HL-60 (cell line): Measurements from ENCODE around the gene INAFM2.

ENCODE experiments used
- DNase-seq, 2 experiments: peaks; one replicate each; pipeline ENCODE4 v3.0.0-alpha.2; 2010 to 2020; ENCODE audit warnings: low read depth in 1 of 2, low spot score in 1 of 2
- H3K27ac ChIP-seq: fragments of 250-450 bp; sonication (Bioruptor Pico); replicated peaks from 2 replicates; pipeline ENCODE4 v1.5.1; 2020; ENCODE audit warnings: mild to moderate bottlenecking, moderate library complexity
- H3K27me3 ChIP-seq: fragments of 250-450 bp; sonication (Bioruptor Pico); 2 replicates; pipeline ENCODE4 v1.5.1; 2021; ENCODE audit warnings: mild to moderate bottlenecking, moderate library complexity; ENCODE audit not compliant: insufficient read depth, poor library complexity, severe bottlenecking
- H3K4me3 ChIP-seq: replicated peaks from 2 replicates; pipeline ENCODE4 v1.5.1; 2011; ENCODE audit warnings: mild to moderate bottlenecking, control low read depth, low read length; ENCODE audit not compliant: insufficient read depth
- GABPA ChIP-seq: IDR thresholded peaks from 2 replicates; pipeline ENCODE4 v1.6.1; 2012; ENCODE audit warnings: low read depth
- POLR2AphosphoS5 ChIP-seq: IDR thresholded peaks from 2 replicates; pipeline ENCODE4 v1.6.1; 2012; ENCODE audit warnings: low read depth
- SPI1 ChIP-seq: IDR thresholded peaks from 2 replicates; pipeline ENCODE4 v1.6.1; 2012; ENCODE audit warnings: low read depth, mild to moderate bottlenecking, borderline replicate concordance
- TF ChIP-seq, protein P1 (sequence below): IDR thresholded peaks from one replicate; pipeline ENCODE4 v1.5.1; 2011; ENCODE audit warnings: low read length, control low read depth, inconsistent platforms; ENCODE audit not compliant: insufficient read depth
- TF ChIP-seq, protein P2 (sequence below): IDR thresholded peaks from 2 replicates; pipeline ENCODE4 v1.6.1; 2012; ENCODE audit warnings: low read depth; ENCODE audit not compliant: insufficient replicate concordance

INAFM2 gene

DNA sequence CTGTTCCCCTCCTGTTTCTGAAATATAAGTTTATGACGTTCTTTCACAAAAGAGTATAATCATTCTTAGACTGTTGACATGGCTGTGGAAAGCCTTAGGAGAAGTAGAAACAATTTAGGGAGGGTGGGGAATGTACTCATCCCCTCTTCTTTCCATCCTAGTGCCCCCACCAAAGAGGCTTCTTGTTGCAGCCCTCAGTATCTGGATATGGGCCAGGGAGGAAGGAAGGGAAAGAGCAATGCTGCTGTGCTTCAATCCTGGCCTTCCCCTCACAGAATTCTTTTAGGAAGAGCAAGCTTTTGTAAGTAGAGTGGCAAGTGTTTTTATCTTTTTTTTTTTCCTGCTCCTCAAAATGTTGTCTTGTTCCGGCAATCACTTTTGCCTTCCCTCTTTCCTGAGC lies 1.7 kb downstream of the INAFM2 start:
- peak overlapping the region; percentile 65 for H3K4me3 ChIP-seq
- DNase-seq: no peak
- no peak overlapping the region for H3K27ac ChIP-seq
- H3K27me3 ChIP-seq: no peaks in the 10 kb centered on the region
- no peak; the same call in 1 of the 2 replicates for TF ChIP-seq GABPA
- TF ChIP-seq POLR2AphosphoS5: no peak
- TF ChIP-seq, protein P1, sequence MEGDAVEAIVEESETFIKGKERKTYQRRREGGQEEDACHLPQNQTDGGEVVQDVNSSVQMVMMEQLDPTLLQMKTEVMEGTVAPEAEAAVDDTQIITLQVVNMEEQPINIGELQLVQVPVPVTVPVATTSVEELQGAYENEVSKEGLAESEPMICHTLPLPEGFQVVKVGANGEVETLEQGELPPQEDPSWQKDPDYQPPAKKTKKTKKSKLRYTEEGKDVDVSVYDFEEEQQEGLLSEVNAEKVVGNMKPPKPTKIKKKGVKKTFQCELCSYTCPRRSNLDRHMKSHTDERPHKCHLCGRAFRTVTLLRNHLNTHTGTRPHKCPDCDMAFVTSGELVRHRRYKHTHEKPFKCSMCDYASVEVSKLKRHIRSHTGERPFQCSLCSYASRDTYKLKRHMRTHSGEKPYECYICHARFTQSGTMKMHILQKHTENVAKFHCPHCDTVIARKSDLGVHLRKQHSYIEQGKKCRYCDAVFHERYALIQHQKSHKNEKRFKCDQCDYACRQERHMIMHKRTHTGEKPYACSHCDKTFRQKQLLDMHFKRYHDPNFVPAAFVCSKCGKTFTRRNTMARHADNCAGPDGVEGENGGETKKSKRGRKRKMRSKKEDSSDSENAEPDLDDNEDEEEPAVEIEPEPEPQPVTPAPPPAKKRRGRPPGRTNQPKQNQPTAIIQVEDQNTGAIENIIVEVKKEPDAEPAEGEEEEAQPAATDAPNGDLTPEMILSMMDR: no peak
- TF ChIP-seq, protein P2, sequence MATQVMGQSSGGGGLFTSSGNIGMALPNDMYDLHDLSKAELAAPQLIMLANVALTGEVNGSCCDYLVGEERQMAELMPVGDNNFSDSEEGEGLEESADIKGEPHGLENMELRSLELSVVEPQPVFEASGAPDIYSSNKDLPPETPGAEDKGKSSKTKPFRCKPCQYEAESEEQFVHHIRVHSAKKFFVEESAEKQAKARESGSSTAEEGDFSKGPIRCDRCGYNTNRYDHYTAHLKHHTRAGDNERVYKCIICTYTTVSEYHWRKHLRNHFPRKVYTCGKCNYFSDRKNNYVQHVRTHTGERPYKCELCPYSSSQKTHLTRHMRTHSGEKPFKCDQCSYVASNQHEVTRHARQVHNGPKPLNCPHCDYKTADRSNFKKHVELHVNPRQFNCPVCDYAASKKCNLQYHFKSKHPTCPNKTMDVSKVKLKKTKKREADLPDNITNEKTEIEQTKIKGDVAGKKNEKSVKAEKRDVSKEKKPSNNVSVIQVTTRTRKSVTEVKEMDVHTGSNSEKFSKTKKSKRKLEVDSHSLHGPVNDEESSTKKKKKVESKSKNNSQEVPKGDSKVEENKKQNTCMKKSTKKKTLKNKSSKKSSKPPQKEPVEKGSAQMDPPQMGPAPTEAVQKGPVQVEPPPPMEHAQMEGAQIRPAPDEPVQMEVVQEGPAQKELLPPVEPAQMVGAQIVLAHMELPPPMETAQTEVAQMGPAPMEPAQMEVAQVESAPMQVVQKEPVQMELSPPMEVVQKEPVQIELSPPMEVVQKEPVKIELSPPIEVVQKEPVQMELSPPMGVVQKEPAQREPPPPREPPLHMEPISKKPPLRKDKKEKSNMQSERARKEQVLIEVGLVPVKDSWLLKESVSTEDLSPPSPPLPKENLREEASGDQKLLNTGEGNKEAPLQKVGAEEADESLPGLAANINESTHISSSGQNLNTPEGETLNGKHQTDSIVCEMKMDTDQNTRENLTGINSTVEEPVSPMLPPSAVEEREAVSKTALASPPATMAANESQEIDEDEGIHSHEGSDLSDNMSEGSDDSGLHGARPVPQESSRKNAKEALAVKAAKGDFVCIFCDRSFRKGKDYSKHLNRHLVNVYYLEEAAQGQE: no peak
- no peak for TF ChIP-seq SPI1

DNA sequence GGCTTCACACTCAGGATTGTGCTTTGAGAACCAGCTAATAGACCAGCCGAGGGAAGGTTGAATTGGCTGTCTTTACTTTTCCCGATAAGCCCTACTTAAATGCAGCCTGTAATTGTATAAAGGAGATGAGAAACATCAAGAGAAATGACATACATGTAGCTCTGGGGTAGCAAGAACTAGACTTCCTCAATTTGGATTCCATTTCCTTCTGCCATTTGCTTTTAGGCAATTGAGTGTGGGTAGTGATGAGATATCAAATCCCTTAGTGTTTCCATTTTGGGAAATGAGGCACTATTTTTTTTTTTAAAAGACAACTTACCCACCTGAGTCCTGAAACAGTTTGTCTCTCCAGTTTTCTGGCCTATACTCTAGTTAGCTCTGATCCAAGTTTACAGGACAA lies 2.2 kb downstream of the INAFM2 start:
- no peak for DNase-seq
- peak; percentile 90 for TF ChIP-seq SPI1
- no peak for TF ChIP-seq POLR2AphosphoS5
- H3K27me3 ChIP-seq: no peaks in the 10 kb centered on the region
- no peak overlapping the region for H3K4me3 ChIP-seq
- H3K27ac ChIP-seq: no peak overlapping the region

DNA sequence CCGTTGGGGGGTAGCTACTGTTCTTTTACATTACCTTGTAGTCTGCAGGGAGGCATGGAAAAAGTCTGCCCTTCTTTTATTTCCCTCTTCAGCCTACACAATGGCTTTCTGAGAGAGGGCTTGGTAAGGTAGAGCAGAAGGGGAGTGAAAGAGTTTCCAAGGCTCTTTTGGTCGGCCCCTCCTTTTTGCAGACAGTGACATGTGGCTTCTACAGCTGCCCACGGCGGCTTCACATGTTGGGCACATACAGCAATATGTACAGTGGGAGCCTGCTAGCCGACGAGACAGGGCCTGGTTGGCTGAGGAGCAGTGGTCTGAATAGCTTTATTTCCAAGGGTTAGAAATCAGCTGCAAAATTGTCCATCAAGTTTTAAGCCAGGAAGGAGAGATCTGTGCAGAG lies 4.0 kb downstream of the INAFM2 start:
- no peak overlapping the region for H3K4me3 ChIP-seq
- no peaks in the 10 kb centered on the region for H3K27me3 ChIP-seq

DNA sequence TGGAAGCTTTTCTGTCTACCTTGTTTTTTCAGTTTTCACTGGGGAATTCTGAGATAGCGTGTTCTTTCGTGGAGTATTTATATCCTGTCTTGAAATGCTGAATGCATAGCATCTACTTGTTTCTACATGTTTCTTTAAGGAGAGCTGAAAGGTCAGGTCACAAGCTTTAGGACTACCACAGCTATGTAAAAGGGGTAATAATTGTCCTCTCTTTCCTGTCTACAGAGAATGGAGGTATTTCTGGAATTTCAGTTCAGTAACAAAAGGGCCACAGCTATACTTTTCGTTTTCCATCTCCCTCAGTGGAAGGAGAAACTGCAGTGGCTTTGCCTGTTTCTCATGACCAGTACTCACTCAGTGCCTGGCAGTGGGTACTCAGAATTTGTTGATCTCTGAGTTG lies 4.7 kb downstream of the INAFM2 start:
- peak overlapping the region; percentile 45 for H3K27ac ChIP-seq
- no peak overlapping the region for H3K4me3 ChIP-seq
- H3K27me3 ChIP-seq: no peaks in the 10 kb centered on the region
- no peak for DNase-seq
- TF ChIP-seq SPI1: no peak
- no peak for TF ChIP-seq GABPA
- TF ChIP-seq, protein P1: no peak
- no peak for TF ChIP-seq POLR2AphosphoS5
- TF ChIP-seq, protein P2: no peak

More for the DNA sequence above, 4.0 kb downstream of the INAFM2 start:
- H3K27ac ChIP-seq: no peak overlapping the region
- TF ChIP-seq, protein P2: no peak
- TF ChIP-seq SPI1 (no peak), POLR2AphosphoS5 (no peak), GABPA (no peak)
- TF ChIP-seq, protein P1: no peak
- DNase-seq: no peak
